Measurements from ENCODE around the gene MAP2K3. TPM values are rescaled to one million over a fixed set of nuclear protein-coding genes. Genes with fewer than 3 reads are reported as not detected.
"Not testable (repeated sequence)": the region's sequence is repeated elsewhere in the genome, so short reads cannot be mapped to it uniquely, and the experiment has no call there.

Gene MAP2K3
- total RNA-seq, 2 donors from 2014 or later, result 47.7 to 83.4 TPM

- intact Hi-C loops (cut with DNase I); DNase-seq (ENCODE audit: low spot score): not testable (repeated sequence)
Observed at GRCh38 chr17:21340407-21340806, 55.9 kb downstream of the MAP2K3 start.

- DNase-seq (ENCODE audit: low spot score), result peak; percentile 48
Observed at GRCh38 chr17:21341279-21341678, 56.8 kb downstream of the MAP2K3 start.

GRCh38 chr17:21341925-21342540 is 57.5 kb downstream of the MAP2K3 start:
- intact Hi-C loops (cut with DNase I), result not testable (repeated sequence)
- DNase-seq (ENCODE audit: low spot score), result peak; percentile 35

More at GRCh38 chr17:21341279-21341678, 56.8 kb downstream of the MAP2K3 start:
- intact Hi-C loops (cut with DNase I), result not testable (repeated sequence)

- DNase-seq (ENCODE audit: low spot score), result peak; percentile 70
- intact Hi-C loops (cut with DNase I), result not testable (repeated sequence)
Observed at GRCh38 chr17:21343061-21343949, 58.8 kb downstream of the MAP2K3 start.

GRCh38 chr17:21344801-21345200 is 60.3 kb downstream of the MAP2K3 start:
- intact Hi-C loops (cut with DNase I), result not testable (repeated sequence)
- DNase-seq (ENCODE audit: low spot score), result peak; percentile 48

- intact Hi-C loops (cut with DNase I), result no loop called here
- DNase-seq (ENCODE audit: low spot score), result peak; percentile 72
Observed at GRCh38 chr17:21345236-21345635, 60.7 kb downstream of the MAP2K3 start.

- intact Hi-C loops (cut with DNase I); DNase-seq (ENCODE audit: low spot score): not testable (repeated sequence)
Observed at GRCh38 chr17:21346107-21346506, 61.6 kb downstream of the MAP2K3 start.

- DNase-seq (ENCODE audit: low spot score), result peak; percentile 87
- intact Hi-C loops (cut with DNase I), result not testable (repeated sequence)
Observed at GRCh38 chr17:21346651-21347250, 62.2 kb downstream of the MAP2K3 start.

GRCh38 chr17:21347660-21348059 is 63.1 kb downstream of the MAP2K3 start:
- intact Hi-C loops (cut with DNase I); DNase-seq (ENCODE audit: low spot score): not testable (repeated sequence)

- intact Hi-C loops (cut with DNase I), result not testable (repeated sequence)
- DNase-seq (ENCODE audit: low spot score), result peak; percentile 50
Observed at GRCh38 chr17:21348081-21348925, 63.8 kb downstream of the MAP2K3 start.

- DNase-seq (ENCODE audit: low spot score); intact Hi-C loops (cut with DNase I): not testable (repeated sequence)
Observed at GRCh38 chr17:21348926-21349261, 64.4 kb downstream of the MAP2K3 start.

GRCh38 chr17:21349358-21350050 is 65.0 kb downstream of the MAP2K3 start:
- DNase-seq (ENCODE audit: low spot score), result peak; percentile 29

GRCh38 chr17:21350495-21350894 is 66.0 kb downstream of the MAP2K3 start:
- intact Hi-C loops (cut with DNase I), result not testable (repeated sequence)
- peak; percentile 58 for DNase-seq (ENCODE audit: low spot score)

More at GRCh38 chr17:21349358-21350050, 65.0 kb downstream of the MAP2K3 start:
- intact Hi-C loops (cut with DNase I), result not testable (repeated sequence)

- intact Hi-C loops (cut with DNase I), result no loop called here
- DNase-seq (ENCODE audit: low spot score), result peak; percentile 56
Observed at GRCh38 chr17:21351366-21352065, 67.0 kb downstream of the MAP2K3 start.

- peak; percentile 70 for DNase-seq (ENCODE audit: low spot score)
- intact Hi-C loops (cut with DNase I), result no loop called here
Observed at GRCh38 chr17:21352221-21352980, 67.9 kb downstream of the MAP2K3 start.

GRCh38 chr17:21352981-21353265 is 68.4 kb downstream of the MAP2K3 start:
- DNase-seq (ENCODE audit: low spot score), result peak; percentile 75

GRCh38 chr17:21353326-21354010 is 69.0 kb downstream of the MAP2K3 start:
- peak; percentile 76 for DNase-seq (ENCODE audit: low spot score)
- intact Hi-C loops (cut with DNase I), result no loop called here

More at GRCh38 chr17:21352981-21353265, 68.4 kb downstream of the MAP2K3 start:
- intact Hi-C loops (cut with DNase I), result no loop called here

Data from posterior vena cava (tissue), 2 donors.